Nephron progenitor cell (in vitro differentiated cells): ENCODE results near the gene FAM24B.

Experiments used
- DNase-seq: peaks from one replicate; pipeline ENCODE4 v3.0.0; 2021
- H3K27ac Mint-ChIP-seq: 2 replicates; pipeline ENCODE4 v1.8.0; 2021; ENCODE audit warnings: mild to moderate bottlenecking, moderate library complexity, mixed read lengths
- H3K27me3 Mint-ChIP-seq: 2 replicates; pipeline ENCODE4 v1.8.0; 2021; ENCODE audit warnings: mild to moderate bottlenecking, low read depth, mixed read lengths; ENCODE audit not compliant: poor library complexity
- H3K36me3 Mint-ChIP-seq: 2 replicates; pipeline ENCODE4 v1.8.0; 2021; ENCODE audit warnings: low read depth, mixed read lengths
- H3K4me1 Mint-ChIP-seq: 2 replicates; pipeline ENCODE4 v1.8.0; 2021; ENCODE audit warnings: mixed read lengths
- H3K4me3 Mint-ChIP-seq: 2 replicates; pipeline ENCODE4 v1.8.0; 2021; ENCODE audit warnings: mild to moderate bottlenecking, moderate library complexity, mixed read lengths
- H3K9me3 Mint-ChIP-seq: 2 replicates; pipeline ENCODE4 v1.8.0; 2021; ENCODE audit warnings: mild to moderate bottlenecking, moderate library complexity, mixed read lengths
- TF ChIP-seq, protein P1 (sequence below): fragments of 200-600 bp; sonication (generic); IDR thresholded peaks from 2 replicates; pipeline ENCODE4 v1.5.0; 2021; ENCODE audit warnings: antibody characterized with exemption

Gene FAM24B

DNA sequence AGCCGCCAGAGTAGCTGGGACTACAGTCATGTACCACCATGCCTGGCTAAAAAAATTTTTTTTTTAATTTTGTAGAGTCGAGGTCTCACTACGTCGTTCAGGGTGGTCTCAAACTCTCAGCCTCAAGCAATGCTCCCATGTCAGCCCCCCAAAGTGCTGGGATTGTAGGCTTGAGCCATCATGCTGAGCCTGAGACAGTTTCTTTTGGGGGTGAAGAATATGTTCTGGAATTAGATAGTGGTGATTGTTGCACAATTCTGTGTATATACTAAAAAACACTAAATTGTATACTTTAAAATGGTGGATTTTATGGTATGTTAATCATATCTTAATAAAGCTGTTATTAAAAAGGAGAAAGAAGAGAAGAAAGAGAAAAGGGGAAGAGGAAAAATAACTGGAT, 35.2 kb downstream of the FAM24B start:
- no peak for DNase-seq
- H3K4me3 Mint-ChIP-seq: no peak overlapping the region
- TF ChIP-seq, protein P1, sequence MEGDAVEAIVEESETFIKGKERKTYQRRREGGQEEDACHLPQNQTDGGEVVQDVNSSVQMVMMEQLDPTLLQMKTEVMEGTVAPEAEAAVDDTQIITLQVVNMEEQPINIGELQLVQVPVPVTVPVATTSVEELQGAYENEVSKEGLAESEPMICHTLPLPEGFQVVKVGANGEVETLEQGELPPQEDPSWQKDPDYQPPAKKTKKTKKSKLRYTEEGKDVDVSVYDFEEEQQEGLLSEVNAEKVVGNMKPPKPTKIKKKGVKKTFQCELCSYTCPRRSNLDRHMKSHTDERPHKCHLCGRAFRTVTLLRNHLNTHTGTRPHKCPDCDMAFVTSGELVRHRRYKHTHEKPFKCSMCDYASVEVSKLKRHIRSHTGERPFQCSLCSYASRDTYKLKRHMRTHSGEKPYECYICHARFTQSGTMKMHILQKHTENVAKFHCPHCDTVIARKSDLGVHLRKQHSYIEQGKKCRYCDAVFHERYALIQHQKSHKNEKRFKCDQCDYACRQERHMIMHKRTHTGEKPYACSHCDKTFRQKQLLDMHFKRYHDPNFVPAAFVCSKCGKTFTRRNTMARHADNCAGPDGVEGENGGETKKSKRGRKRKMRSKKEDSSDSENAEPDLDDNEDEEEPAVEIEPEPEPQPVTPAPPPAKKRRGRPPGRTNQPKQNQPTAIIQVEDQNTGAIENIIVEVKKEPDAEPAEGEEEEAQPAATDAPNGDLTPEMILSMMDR: no peak
- peaks cover 5% of the 10 kb centered on the region for H3K27me3 Mint-ChIP-seq
- H3K27ac Mint-ChIP-seq: no peak overlapping the region
- no peaks in the 10 kb centered on the region for H3K36me3 Mint-ChIP-seq
- H3K4me1 Mint-ChIP-seq: peaks cover 7% of the 10 kb centered on the region
- peaks cover 5% of the 10 kb centered on the region for H3K9me3 Mint-ChIP-seq

DNA sequence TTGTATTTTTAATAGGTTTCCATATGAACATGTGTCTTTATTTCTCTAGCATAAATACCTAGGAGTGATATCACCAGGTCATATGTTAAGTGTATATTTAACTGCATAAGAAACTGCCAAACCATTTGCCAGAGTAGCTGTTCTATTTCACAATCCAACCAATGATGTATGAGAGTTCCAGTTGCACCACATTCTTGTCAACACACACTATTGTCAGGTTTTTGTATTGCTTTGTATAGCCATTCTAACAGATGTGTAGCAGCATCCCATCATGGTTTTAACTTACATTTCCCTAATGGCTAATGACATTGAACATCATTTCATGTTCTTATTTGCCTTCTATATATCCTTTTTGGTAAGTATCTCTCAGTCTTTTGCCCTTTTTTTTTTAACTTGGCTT, 37.8 kb downstream of the FAM24B start:
- DNase-seq: no peak
- TF ChIP-seq, protein P1: no peak
- Mint-ChIP-seq H3K27me3 (peaks cover 5% of the 10 kb centered on the region), H3K9me3 (peaks cover 5% of the 10 kb centered on the region), H3K36me3 (no peaks in the 10 kb centered on the region), H3K4me1 (no peaks in the 10 kb centered on the region), H3K27ac (no peak overlapping the region), H3K4me3 (no peak overlapping the region)

DNA sequence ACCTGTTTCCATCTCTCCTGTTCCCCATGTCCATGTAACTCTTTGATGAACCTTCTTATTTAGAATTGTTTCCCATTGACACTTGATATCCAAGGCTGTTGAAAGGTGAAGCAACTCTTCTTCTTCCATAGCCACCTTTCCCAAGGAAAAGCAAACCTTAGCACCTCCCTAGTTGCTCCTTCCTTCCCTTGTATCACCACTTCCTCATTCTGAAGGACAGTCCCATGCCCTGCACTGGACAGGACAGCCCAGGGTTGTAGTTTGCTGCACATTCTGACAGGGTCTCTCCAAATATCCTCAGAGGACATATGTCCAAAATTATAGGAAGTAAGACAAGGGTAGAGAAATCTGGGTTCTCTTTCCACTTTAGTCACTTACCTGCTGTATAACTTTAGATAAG, 39.9 kb downstream of the FAM24B start:
- H3K36me3 Mint-ChIP-seq: no peaks in the 10 kb centered on the region
- H3K27ac Mint-ChIP-seq: no peak overlapping the region
- no peaks in the 10 kb centered on the region for H3K4me1 Mint-ChIP-seq
- H3K4me3 Mint-ChIP-seq: no peak overlapping the region
- H3K27me3 Mint-ChIP-seq: peaks cover 9% of the 10 kb centered on the region
- TF ChIP-seq, protein P1: no peak
- H3K9me3 Mint-ChIP-seq: peaks cover 5% of the 10 kb centered on the region
- no peak for DNase-seq

DNA sequence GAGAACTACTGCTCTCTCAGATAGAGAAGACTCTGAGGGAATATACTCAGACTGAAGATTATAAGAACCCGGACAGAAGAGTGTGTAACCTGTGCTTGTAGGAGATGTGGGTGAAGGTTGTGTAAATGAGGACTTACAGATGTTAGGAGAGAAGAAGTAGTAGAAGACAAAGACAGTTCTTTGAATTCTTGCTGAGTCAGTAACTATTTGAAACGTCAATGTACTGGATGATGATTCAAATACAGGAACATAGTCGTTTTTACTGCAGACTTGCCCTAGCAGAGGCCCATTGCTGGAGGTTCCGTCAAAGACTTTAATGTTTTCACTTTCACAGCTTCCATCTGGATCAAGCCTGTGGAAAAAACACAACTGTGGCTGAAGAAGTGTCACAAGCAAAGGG, 40.5 kb downstream of the FAM24B start:
- Mint-ChIP-seq H3K27ac (no peak overlapping the region), H3K27me3 (peaks cover 9% of the 10 kb centered on the region), H3K36me3 (no peaks in the 10 kb centered on the region), H3K9me3 (peaks cover 5% of the 10 kb centered on the region), H3K4me1 (no peaks in the 10 kb centered on the region), H3K4me3 (no peak overlapping the region)
- TF ChIP-seq, protein P1: no peak
- DNase-seq: no peak

DNA sequence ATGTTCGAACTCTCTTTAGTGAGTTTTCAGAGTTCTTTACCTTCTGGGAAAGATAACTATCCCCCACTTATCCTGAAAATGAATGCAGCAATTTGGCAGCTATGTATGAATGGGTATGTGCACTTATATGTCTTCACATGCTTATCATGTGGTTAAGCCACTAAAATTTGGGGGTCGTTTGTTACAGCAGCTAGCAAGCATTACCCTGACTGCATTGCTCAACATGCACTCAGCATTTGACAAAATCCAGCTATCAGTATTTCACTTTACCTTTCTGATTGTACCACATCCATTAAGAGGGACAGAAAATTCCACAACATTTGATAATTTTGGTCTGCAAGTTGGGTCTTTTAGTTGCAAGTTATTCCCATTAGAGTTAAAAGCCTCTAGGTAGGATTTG, 43.5 kb downstream of the FAM24B start:
- H3K36me3 Mint-ChIP-seq: no peaks in the 10 kb centered on the region
- no peak overlapping the region for H3K27ac Mint-ChIP-seq
- no peak overlapping the region for H3K4me3 Mint-ChIP-seq
- no peaks in the 10 kb centered on the region for H3K4me1 Mint-ChIP-seq
- H3K27me3 Mint-ChIP-seq: peaks cover 4% of the 10 kb centered on the region
- no peaks in the 10 kb centered on the region for H3K9me3 Mint-ChIP-seq
- TF ChIP-seq, protein P1: no peak
- DNase-seq: no peak

DNA sequence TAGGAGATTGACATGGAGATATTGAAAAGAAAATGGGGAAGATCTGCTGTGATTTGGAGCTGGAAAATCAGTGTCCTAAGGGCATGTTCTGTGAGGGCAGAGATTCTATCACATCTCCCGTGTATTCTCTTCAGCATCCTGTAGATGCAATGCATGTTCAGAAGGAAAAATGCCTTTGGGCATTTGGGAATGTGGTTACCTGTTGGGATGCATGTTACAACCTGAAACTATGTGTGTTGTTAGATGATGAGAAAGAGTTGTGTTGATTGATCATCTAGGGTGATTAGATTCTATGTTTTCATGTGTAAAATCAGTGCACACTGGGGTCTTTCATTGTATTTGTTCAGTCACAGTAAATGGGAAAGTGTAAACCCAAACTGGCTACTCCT, 48.4 kb downstream of the FAM24B start:
- Mint-ChIP-seq H3K4me3 (no peak overlapping the region), H3K27me3 (peaks cover 20% of the 10 kb centered on the region), H3K9me3 (no peaks in the 10 kb centered on the region), H3K4me1 (no peaks in the 10 kb centered on the region), H3K27ac (no peak overlapping the region), H3K36me3 (no peaks in the 10 kb centered on the region)
- DNase-seq: no peak
- TF ChIP-seq, protein P1: no peak
